Measurements from ENCODE around the gene NUCB1.
"Not testable (repeated sequence)": the region's sequence is repeated elsewhere in the genome, so short reads cannot be mapped to it uniquely, and the experiment has no call there.

The NUCB1 gene

DNA sequence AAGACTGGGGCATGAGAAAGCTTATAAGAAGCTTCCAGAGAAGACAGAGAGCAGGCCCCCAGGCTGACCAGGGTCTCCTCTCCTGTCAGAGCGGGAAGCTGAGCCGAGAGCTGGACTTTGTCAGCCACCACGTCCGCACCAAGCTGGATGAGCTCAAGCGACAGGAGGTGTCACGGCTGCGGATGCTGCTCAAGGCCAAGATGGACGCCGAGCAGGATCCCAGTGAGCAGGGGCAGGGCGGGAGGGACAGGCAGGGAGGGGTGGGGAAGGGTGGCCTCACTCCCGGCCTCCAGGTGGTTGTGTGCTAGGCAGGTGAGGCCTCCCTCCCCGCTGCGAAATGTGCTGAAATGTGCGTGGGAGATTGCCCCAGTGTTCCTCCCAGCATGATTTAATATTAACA, 5.6 kb downstream of the NUCB1 start:
- no peak for TF ChIP-seq EZH2phosphoT487 (conservative IDR thresholded peaks at IDR 0.05; ENCODE audit: low read length)
- no peak for TF ChIP-seq CTCF (IDR thresholded peaks at IDR 0.05; ENCODE audit: insufficient read depth, low read length, poor library complexity, severe bottlenecking)
- Histone ChIP-seq H3K27me3 (ENCODE audit: low read length) (no peaks in the 10 kb centered on the region), H3K9me2 (replicated peaks; ENCODE audit: insufficient read depth, low read length) (no peaks in the 10 kb centered on the region), H3K79me2 (ENCODE audit: insufficient read depth, low read length) (peaks cover 7% of the 10 kb centered on the region; the same call in 1 of the 2 replicates), H2AFZ (ENCODE audit: low read depth, low read length, severe bottlenecking) (no peak overlapping the region), H4K20me1 (ENCODE audit: low read depth, low read length) (no peaks in the 10 kb centered on the region), H3K27ac (ENCODE audit: low read depth, low read length) (no peak overlapping the region), H3K36me3 (ENCODE audit: low read length) (0 out of 2 replicates have a peak, but pooled peaks cover under 1% of the 10 kb centered on the region), H3K9me3 (ENCODE audit: insufficient read depth, low read length) (no peaks in the 10 kb centered on the region), H3F3A (ENCODE audit: insufficient read depth) (peaks cover 7% of the 10 kb centered on the region), H3K4me3 (ENCODE audit: insufficient read depth, low read length, poor library complexity, severe bottlenecking) (no peak overlapping the region), H3K9ac (ENCODE audit: low read length) (no peak overlapping the region), H3K4me2 (ENCODE audit: low read depth, low read length, poor library complexity, severe bottlenecking) (no peak overlapping the region)

- no peaks in the 10 kb centered on the region for H3K9me2 ChIP-seq (replicated peaks; ENCODE audit: insufficient read depth, low read length)
- H3K79me2 ChIP-seq (ENCODE audit: insufficient read depth, low read length), result 0 out of 2 replicates have a peak, but pooled peaks cover 3% of the 10 kb centered on the region
- no peak overlapping the region for H3K4me2 ChIP-seq (ENCODE audit: low read depth, low read length, poor library complexity, severe bottlenecking)
- H3K27ac ChIP-seq (ENCODE audit: low read depth, low read length), result no peak overlapping the region
- H3K9me3 ChIP-seq (ENCODE audit: insufficient read depth, low read length), result no peaks in the 10 kb centered on the region
- H3K36me3 ChIP-seq (ENCODE audit: low read length), result 0 out of 2 replicates have a peak, but pooled peaks cover 5% of the 10 kb centered on the region
- no peaks in the 10 kb centered on the region for H4K20me1 ChIP-seq (ENCODE audit: low read depth, low read length)
- no peak overlapping the region for H3K9ac ChIP-seq (ENCODE audit: low read length)
- no peak for TF ChIP-seq CTCF (IDR thresholded peaks at IDR 0.05; ENCODE audit: insufficient read depth, low read length, poor library complexity, severe bottlenecking)
- no peak for TF ChIP-seq EZH2phosphoT487 (conservative IDR thresholded peaks at IDR 0.05; ENCODE audit: low read length)
- peaks cover 7% of the 10 kb centered on the region for H3F3A ChIP-seq (ENCODE audit: insufficient read depth)
- no peak overlapping the region for H3K4me3 ChIP-seq (ENCODE audit: insufficient read depth, low read length, poor library complexity, severe bottlenecking)
- no peaks in the 10 kb centered on the region for H3K27me3 ChIP-seq (ENCODE audit: low read length)
- H2AFZ ChIP-seq (ENCODE audit: low read depth, low read length, severe bottlenecking), result no peak overlapping the region
These were observed 6.2 kb downstream of the NUCB1 start for GRCh38 chr19:48906324-48906723.

- Histone ChIP-seq H2AFZ (ENCODE audit: low read depth, low read length, severe bottlenecking) (no peak overlapping the region), H3K4me3 (ENCODE audit: insufficient read depth, low read length, poor library complexity, severe bottlenecking) (no peak overlapping the region), H3K9ac (ENCODE audit: low read length) (no peak overlapping the region), H3K36me3 (ENCODE audit: low read length) (0 out of 2 replicates have a peak, but pooled peaks cover 5% of the 10 kb centered on the region), H3K4me2 (ENCODE audit: low read depth, low read length, poor library complexity, severe bottlenecking) (no peak overlapping the region), H3F3A (ENCODE audit: insufficient read depth) (peaks cover 7% of the 10 kb centered on the region), H3K27me3 (ENCODE audit: low read length) (no peaks in the 10 kb centered on the region), H4K20me1 (ENCODE audit: low read depth, low read length) (no peaks in the 10 kb centered on the region), H3K9me3 (ENCODE audit: insufficient read depth, low read length) (no peaks in the 10 kb centered on the region), H3K9me2 (replicated peaks; ENCODE audit: insufficient read depth, low read length) (no peaks in the 10 kb centered on the region), H3K27ac (ENCODE audit: low read depth, low read length) (no peak overlapping the region), H3K79me2 (ENCODE audit: insufficient read depth, low read length) (0 out of 2 replicates have a peak, but pooled peaks cover under 1% of the 10 kb centered on the region)
- no peak for TF ChIP-seq EZH2phosphoT487 (conservative IDR thresholded peaks at IDR 0.05; ENCODE audit: low read length)
These were observed 7.6 kb downstream of the NUCB1 start for GRCh38 chr19:48907671-48908070.

- not testable (repeated sequence) for H4K20me1 ChIP-seq (ENCODE audit: low read depth, low read length); H3F3A ChIP-seq (ENCODE audit: insufficient read depth); H3K9me2 ChIP-seq (replicated peaks; ENCODE audit: insufficient read depth, low read length); H3K9me3 ChIP-seq (ENCODE audit: insufficient read depth, low read length); H2AFZ ChIP-seq (ENCODE audit: low read depth, low read length, severe bottlenecking); H3K9ac ChIP-seq (ENCODE audit: low read length); H3K36me3 ChIP-seq (ENCODE audit: low read length); H3K79me2 ChIP-seq (ENCODE audit: insufficient read depth, low read length); H3K4me3 ChIP-seq (ENCODE audit: insufficient read depth, low read length, poor library complexity, severe bottlenecking); H3K27me3 ChIP-seq (ENCODE audit: low read length)
- Histone ChIP-seq H3K27ac (ENCODE audit: low read depth, low read length) (peak overlapping the region; percentile 57), H3K4me2 (ENCODE audit: low read depth, low read length, poor library complexity, severe bottlenecking) (peak overlapping the region; percentile 18)
These were observed 9.4 kb downstream of the NUCB1 start for GRCh38 chr19:48909424-48910077.
